Left colon (tissue), 2 donors: ENCODE results near the gene MARK1. TPM values are rescaled to one million over a fixed set of nuclear protein-coding genes. Genes with fewer than 3 reads are reported as not detected.

Experiments used
- ATAC-seq: fragments of 200-7000 bp; cut with Tn5 transposase; one replicate; pipeline ENCODE4 v1.9.1; 2020; ENCODE audit warnings: mild to moderate bottlenecking, moderate library complexity
- DNase-seq, 2 donors: peaks; one replicate each; pipeline ENCODE4 v3.0.0-alpha.2; 2020
- intact Hi-C, 2 donors: fragments of 100-400 bp; cut with DNase I in 1 of 2; cut with micrococcal nuclease in 1 of 2; formaldehyde crosslinking; loops; one replicate each; pipeline versions ENCODE4 v1.11.2 to v1.14.0; 2022; cut with DNase I, micrococcal nuclease
- total RNA-seq, 2 donors: library from RNA; stranded (reverse); fragmentation: NEBNext Ultra II Directional; extraction: Animal tissue kit (Norgen Biotek cat#: 25700); gene quantifications; one replicate each; pipeline ENCODE4 v1.2.1, GENCODE V29; 2021
- donor health status: DM: no; HTN: no; CAD: no.
- donor health status: DM: yes; HTN: yes; CAD: no.

MARK1 gene
- total RNA-seq, 2 donors from 2014 or later = 1.0 to 4.4 TPM

DNA sequence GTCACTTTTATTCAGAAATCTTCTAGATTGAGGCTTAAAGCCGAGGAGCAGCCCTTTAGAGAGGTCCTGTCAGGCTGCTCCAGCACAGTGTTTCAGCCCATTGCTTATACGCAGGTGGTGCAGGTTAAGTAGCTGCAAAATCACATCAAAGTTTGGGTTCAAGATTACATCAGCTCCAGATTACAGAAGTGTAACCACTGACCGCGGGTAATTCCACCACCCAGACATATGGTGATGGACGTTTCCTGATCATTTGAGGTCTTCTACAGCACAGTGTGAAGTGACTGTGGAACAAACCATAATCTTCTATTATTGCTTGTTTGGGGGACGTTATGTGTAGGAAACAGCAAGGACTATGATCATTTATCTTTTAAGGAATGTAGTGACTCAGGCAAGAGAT is 174.0 kb downstream of the MARK1 start:
- DNase-seq = no peak
- intact Hi-C loops = no loop called here
- no peak for ATAC-seq

DNA sequence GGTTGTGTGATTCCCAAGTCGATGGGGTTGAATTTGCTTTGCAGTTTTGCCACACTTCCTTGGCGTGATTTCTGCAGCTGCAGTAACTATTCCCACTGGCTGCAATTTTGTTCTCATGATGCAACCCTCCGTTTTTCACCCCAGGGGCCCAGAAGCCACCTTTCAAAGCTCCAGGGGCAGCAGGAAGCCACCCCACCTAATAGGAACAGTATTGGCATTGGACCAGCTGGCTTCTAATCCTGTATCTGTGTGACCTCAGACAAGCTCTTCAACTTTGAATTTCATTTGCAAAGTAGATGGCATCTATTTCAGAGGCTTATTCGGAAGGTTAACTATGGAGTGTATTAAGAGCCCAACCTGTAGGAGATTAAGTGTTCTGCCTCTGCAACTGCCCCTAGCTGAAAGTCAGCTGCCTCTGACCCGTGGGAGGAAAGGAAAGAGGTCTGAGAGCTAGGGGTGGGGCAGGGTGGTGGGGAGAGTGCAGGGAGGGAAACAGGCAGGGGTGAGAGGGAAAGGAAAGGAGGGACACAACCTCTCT is 174.9 kb downstream of the MARK1 start:
- ATAC-seq (no peak), DNase-seq (no peak)
- intact Hi-C loops = no loop called here

DNA sequence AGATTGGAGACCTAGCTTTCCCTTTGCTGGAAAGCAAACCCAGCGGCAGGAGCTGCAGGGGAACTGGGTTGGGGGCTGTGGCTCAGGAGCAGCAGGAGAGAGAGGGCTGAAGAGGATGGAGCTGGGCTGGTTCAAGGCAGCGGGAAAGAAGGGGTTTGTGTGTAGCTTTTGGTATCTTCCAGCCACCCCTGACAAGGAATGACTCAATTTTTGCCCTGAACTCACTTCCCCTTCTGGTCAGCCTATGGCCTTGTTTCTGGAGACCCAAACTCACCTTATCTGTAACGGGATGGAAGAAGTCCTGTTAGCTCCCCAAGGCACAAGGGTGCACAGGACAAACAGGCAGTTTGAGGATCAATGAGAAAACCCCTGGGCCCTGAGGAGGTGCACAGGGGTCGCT is 175.4 kb downstream of the MARK1 start:
- intact Hi-C loops = no loop called here
- ATAC-seq (no peak), DNase-seq (no peak)

DNA sequence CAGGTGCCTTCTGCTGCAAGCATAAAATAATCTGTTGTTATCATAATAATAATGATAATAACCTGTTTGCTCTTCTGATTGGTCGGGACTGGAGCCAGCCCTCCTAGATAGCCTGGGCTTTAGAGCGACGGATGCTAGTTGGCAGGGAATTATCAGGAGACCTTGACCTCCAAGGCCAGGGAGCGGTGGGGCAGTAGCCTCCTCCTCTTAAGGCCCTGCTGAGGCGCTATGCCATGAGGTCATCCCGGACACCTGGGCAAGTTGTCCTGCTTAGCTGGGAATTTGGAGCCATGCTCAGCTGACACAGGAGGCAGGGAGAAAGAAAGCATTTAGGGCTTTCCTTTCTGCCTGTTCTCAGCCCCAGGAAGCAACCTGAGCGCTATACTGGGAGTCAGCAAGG is 177.8 kb downstream of the MARK1 start:
- DNase-seq = no peak
- ATAC-seq = no peak
- intact Hi-C loops = no loop called here

DNA sequence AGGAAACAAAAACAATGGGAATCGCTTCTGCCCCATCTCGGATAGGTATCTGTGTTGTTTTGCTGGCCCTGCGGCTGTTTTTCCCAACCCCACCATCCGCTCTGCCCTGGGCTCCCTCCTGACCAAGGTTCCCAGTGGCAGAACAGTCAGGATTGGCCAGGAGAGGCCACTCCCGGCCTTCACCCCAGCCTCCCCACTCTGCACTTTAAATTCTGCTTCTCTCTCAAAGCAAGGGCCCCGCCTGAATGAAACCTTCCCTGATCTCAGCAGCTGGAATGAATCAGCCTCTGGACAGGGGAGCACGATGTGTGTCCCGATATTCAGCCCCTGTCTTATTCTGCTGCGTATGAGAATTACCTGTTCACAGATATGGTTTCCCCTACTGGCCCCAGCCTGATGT is 178.5 kb downstream of the MARK1 start:
- intact Hi-C loops = no loop called here
- DNase-seq (no peak), ATAC-seq (no peak)

DNA sequence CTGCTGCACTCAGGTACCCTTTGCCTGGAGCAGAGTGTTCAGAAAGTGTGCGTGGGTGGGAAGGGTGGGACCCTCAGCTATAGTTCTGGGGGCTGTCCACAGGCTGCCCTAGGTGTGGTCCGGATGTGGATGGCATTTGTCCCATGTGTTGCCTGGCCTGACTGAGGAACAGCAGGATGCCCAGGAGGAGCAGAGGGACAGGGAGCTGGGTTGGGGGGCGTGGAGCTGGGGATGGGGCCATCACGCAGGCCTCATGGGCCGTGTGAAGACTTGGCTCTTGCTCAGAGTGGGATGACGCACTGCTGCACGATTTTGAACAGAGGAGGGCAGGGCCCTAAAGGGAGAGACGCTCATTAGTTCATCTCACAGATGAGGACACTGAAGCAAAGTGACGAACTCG is 179.2 kb downstream of the MARK1 start:
- intact Hi-C loops = no loop called here
- DNase-seq = no peak
- ATAC-seq = no peak

DNA sequence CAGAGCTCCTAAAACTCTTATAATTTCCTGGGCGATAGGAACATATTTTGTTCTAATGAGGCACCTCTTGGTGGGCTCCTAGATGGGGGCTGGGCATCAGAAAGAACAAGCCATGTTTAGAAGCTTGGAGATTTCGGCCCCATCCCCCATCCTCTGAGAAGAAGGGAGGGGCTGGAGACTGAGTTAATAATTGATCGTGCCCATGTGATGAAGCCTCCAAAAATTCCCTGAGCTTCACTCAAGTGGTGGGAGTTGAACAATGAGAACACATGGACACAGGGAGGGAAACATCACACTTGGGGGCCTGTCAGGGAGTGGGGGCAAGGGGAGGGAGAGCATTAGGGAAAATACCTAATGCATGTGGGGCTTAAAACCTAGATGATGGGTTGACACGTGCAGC is 180.3 kb downstream of the MARK1 start:
- ATAC-seq (no peak), DNase-seq (no peak)
- intact Hi-C loops = no loop called here

DNA sequence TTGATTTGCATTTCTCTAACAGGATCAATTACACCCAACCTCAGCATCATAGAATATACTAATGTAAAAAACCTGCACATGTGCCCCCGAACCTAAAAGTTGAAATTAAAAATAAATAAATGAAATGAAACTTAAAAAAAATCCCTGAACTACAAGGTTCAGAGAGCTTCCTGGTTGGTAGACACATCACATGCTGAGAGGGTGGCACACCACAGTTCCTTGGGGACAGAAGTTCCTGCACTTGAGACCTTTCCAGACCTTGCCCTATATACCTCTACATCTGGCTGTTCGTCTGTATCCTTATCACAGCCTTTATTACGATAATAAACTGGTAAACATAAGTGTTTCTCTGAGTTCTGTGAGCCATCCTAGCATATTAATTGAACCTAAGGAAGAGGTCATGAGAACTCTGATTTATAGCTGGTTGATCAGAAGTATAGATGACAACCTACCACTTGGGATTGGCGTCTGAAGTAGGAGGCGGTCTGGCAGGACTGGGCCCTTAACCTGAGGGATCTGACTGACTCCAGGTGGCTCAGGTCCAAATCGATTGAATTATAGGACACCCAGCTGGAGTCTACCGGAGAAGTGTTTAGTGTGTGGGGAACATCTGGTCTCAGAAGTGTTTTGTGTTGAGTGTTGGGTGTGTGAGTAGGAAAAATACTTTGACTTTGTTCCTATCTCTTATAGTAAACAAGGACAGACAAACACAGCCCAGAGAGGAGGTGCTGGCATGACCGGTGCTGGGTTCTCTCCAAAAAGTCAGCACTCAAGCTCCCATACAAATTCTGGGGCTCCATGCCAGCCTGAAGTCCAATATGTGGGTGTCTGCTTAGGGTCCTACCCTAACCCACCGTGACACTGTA is 181.2 kb downstream of the MARK1 start:
- intact Hi-C loops = no loop called here
- ATAC-seq (peak; percentile 97), DNase-seq (no peak)

DNA sequence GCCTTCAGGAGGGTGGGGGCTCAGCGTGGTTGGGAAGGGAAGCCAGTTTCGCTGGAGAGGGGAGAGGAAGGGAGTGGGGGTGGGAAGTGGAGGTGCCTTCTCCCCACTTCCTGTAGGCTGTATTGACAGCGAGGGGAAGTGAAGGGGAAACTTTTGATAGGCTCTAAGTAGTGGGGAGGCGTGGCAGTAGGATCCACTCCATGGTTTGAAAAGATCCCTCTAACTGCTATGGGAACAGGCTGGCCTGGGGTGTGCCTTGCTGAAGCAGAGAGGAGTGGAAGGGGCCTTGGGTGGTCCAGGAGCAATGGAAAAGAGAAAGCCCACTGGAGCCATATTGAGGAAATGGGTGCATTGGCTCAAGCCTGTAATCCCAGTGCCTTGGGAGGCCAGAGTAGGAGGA is 182.4 kb downstream of the MARK1 start:
- ATAC-seq (no peak), DNase-seq (no peak)
- intact Hi-C loops = no loop called here

DNA sequence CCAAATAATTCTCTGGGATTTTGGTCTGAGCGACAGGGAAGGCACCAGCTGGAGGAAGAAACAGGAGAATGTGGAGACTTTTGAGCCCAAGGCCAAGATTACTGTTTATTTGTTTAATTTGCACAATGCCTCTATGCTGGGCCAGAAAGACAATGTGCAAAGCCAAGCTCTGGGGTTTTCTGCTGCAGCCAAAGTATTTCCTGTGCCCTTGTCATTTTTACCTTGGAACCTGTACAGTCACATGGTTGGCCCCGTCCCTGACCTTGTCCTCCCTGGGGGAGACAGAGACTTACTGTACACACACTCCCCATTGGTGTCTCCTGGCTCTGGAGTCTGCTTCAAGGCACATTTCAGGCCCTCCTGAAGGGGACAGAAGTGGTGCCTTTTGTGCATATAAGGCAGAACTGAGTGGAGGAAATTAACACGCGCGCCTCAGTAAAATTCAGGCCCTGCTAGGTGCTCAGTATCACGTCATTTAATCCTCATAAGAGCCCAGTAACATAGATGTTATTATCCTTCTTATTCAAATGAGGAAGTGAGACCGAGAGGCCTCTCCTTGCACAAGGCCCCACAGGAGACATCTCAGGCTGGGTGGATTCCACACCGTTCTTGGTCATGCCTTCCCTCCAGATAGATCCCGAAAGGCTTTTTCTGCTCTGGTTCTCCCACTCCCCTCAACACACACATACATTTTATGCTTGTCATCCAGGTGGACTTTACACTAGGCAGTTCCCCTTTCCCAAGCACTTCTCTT is 183.3 kb downstream of the MARK1 start:
- DNase-seq (no peak), ATAC-seq (no peak)
- intact Hi-C loops = no loop called here

Other genes starting within 250 kb of the MARK1 start
- 10 to 100 TPM; 65.8 to 91.6 TPM for gene C1orf115, start 162.2 kb downstream of the MARK1 start, total RNA-seq
- 10 to 100 TPM; 36.2 to 40.0 TPM for gene MTARC2, start 220.2 kb downstream of the MARK1 start, total RNA-seq